Stomach (tissue), 9 donors: ENCODE measurements around the gene XPOT. TPM values are rescaled to one million over a fixed set of nuclear protein-coding genes. Genes with fewer than 3 reads are reported as not detected.

Experiments used
- DNase-seq, 2 donors: peaks; one replicate each; pipeline versions ENCODE4 v3.0.0 to v3.0.0-alpha.2; 2013 to 2019
- H3K27ac ChIP-seq, 5 donors: fragments of 200-600 bp in 4 of 5; sonication (generic) in 4 of 5; one replicate each; pipeline ENCODE4 v1.5.1; 2013 to 2019; ENCODE audit warnings: mild to moderate bottlenecking in 1 of 5, moderate library complexity in 1 of 5
- H3K27me3 ChIP-seq, 3 donors: fragments of 200-600 bp; sonication (generic); one replicate each; pipeline ENCODE4 v1.5.1; 2017 to 2019; ENCODE audit warnings: mixed run types in 1 of 3
- H3K36me3 ChIP-seq, 4 donors: fragments of 200-600 bp; sonication (generic); 1 replicate in 3 of 4; 2 replicates in 1 of 4; pipeline ENCODE4 v1.5.1; 2016 to 2019
- H3K4me1 ChIP-seq, 4 donors: fragments of 200-600 bp; sonication (generic); one replicate each; pipeline ENCODE4 v1.5.1; 2016 to 2019
- H3K4me3 ChIP-seq, 4 donors: fragments of 200-600 bp; sonication (generic) in 3 of 4; one replicate each; pipeline ENCODE4 v1.5.1; 2016 to 2019; ENCODE audit warnings: mild to moderate bottlenecking in 1 of 4
- H3K9me3 ChIP-seq, 4 donors: fragments of 200-600 bp; sonication (generic); one replicate each; pipeline ENCODE4 v1.5.1; 2016 to 2019
- CTCF ChIP-seq, 7 experiments: fragments of 450-650 bp in 4 of 7; fragments of 200-600 bp in 3 of 7; sonication (generic) in 3 of 7; IDR thresholded peaks; one replicate each; pipeline ENCODE4 v1.5.1; 2016 to 2019; ENCODE audit warnings: antibody characterized with exemption in 7 of 7, control low read depth in 2 of 7, mild to moderate bottlenecking in 1 of 7
- EP300 ChIP-seq: sonication (generic); formaldehyde crosslinking; IDR thresholded peaks from one replicate; pipeline ENCODE4 v1.6.1; 2017; ENCODE audit warnings: antibody characterized with exemption
- POLR2A ChIP-seq, 4 donors: fragments of 450-650 bp; IDR thresholded peaks; one replicate each; pipeline ENCODE4 v1.6.1; 2016; ENCODE audit warnings: antibody characterized with exemption in 4 of 4, control low read depth in 2 of 4, mild to moderate bottlenecking in 1 of 4, moderate library complexity in 1 of 4
- POLR2AphosphoS5 ChIP-seq, 3 donors: sonication (generic); formaldehyde crosslinking; IDR thresholded peaks; one replicate each; pipeline ENCODE4 v1.6.1; 2016; ENCODE audit warnings: antibody characterized with exemption in 3 of 3
- WGBS, 5 donors: extraction: QIAGEN DNeasy Blood & Tissue Kit in 3 of 5; methylation state at CpG; one replicate each; pipeline versions ENCODE4 v1.1.5 to v1.1.7; 2013 to 2018; 5-methylcytosine and 5-hydroxymethylcytosine counted together
- intact Hi-C: fragments of 100-400 bp; cut with DNase I; formaldehyde crosslinking; loops from one replicate; pipeline ENCODE4 v1.15.1; 2023; ENCODE audit warnings: low total_unique reads
- polyA plus RNA-seq, 3 donors: library from polyadenylated mRNA; stranded (reverse); fragments of 200-250 nt; gene quantifications; one replicate each; pipeline ENCODE4 v1.2.3, GENCODE V29; 2013
- total RNA-seq, 5 donors: library from RNA; depleted of rRNA; stranded (reverse); fragments of >200 nt; gene quantifications; one replicate each; pipeline versions ENCODE4 v1.1.0 to v1.2.3, GENCODE V29; 2014 to 2016
- donor health status: healthy with polysubstance abuse.
- donor health status: Bipolar disorder and iron deficiency.
- donor health status: healthy.

XPOT gene
- total and polyA plus RNA-seq, 8 donors = 12.8 to 109 (median 23.3) TPM

GRCh38 chr12:64419696-64420095 lies 15.5 kb downstream of the XPOT start:
- Histone ChIP-seq H3K4me1 (no peaks in the 10 kb centered on the region), H3K9me3 (no peaks in the 10 kb centered on the region), H3K27me3 (no peaks in the 10 kb centered on the region), H3K36me3 (peaks cover 49 to 100% (median 100%) of the 10 kb centered on the region in 4 donors), H3K27ac (no peak overlapping the region), H3K4me3 (no peak overlapping the region)
- DNase-seq = no peak
- intact Hi-C loops = no loop called here
- TF ChIP-seq CTCF (IDR thresholded peaks at IDR 0.05) (no peak), POLR2A (IDR thresholded peaks at IDR 0.05) (no peak), EP300 (no peak), POLR2AphosphoS5 (IDR thresholded peaks at IDR 0.05) (no peak)
- 59 to 82% (median 61%) methylated on average over 3 of the region's 3 CpGs for WGBS, 5 donors

- TF ChIP-seq EP300 (no peak), POLR2AphosphoS5 (IDR thresholded peaks at IDR 0.05) (no peak), POLR2A (IDR thresholded peaks at IDR 0.05) (no peak), CTCF (IDR thresholded peaks at IDR 0.05) (no peak)
- no peak for DNase-seq
- Histone ChIP-seq H3K4me1 (peaks cover 0 to 16% (median 3%) of the 10 kb centered on the region in 4 donors), H3K27me3 (no peaks in the 10 kb centered on the region), H3K27ac (no peak overlapping the region), H3K4me3 (no peak overlapping the region), H3K36me3 (peaks cover 70 to 100% (median 100%) of the 10 kb centered on the region in 4 donors), H3K9me3 (no peaks in the 10 kb centered on the region)
- intact Hi-C loops = no loop called here
- WGBS, 5 donors = 12 to 24% (median 19%) methylated on average over 1 of the region's 1 CpG
These were observed 23.8 kb downstream of the XPOT start for GRCh38 chr12:64427988-64428387.

GRCh38 chr12:64428956-64429355 lies 24.8 kb downstream of the XPOT start:
- Histone ChIP-seq H3K36me3 (peaks cover 70 to 100% (median 100%) of the 10 kb centered on the region in 4 donors), H3K27ac (no peak overlapping the region), H3K27me3 (no peaks in the 10 kb centered on the region), H3K4me3 (no peak overlapping the region), H3K4me1 (peaks cover 0 to 16% (median 3%) of the 10 kb centered on the region in 4 donors), H3K9me3 (no peaks in the 10 kb centered on the region)
- 72 to 92% (median 83%) methylated on average over 4 of the region's 4 CpGs for WGBS, 5 donors
- intact Hi-C loops = no loop called here
- TF ChIP-seq POLR2AphosphoS5 (IDR thresholded peaks at IDR 0.05) = no peak
- no peak for TF ChIP-seq CTCF (IDR thresholded peaks at IDR 0.05)
- no peak for TF ChIP-seq POLR2A (IDR thresholded peaks at IDR 0.05)
- TF ChIP-seq EP300 = no peak
- no peak for DNase-seq

GRCh38 chr12:64430886-64431285 lies 26.7 kb downstream of the XPOT start:
- WGBS, 5 donors = 68 to 88% (median 72%) methylated on average over 2 of the region's 2 CpGs
- no peak for DNase-seq
- Histone ChIP-seq H3K4me1 (peaks cover 0 to 16% (median 3%) of the 10 kb centered on the region in 4 donors), H3K4me3 (no peak overlapping the region), H3K27ac (no peak overlapping the region), H3K27me3 (no peaks in the 10 kb centered on the region), H3K9me3 (no peaks in the 10 kb centered on the region), H3K36me3 (peaks cover 63 to 100% (median 100%) of the 10 kb centered on the region in 4 donors)
- intact Hi-C loops = no loop called here
- TF ChIP-seq EP300 (no peak), POLR2AphosphoS5 (IDR thresholded peaks at IDR 0.05) (no peak), CTCF (IDR thresholded peaks at IDR 0.05) (no peak), POLR2A (IDR thresholded peaks at IDR 0.05) (no peak)
